Neural progenitor cell (in vitro differentiated cells): Measurements from ENCODE around the gene TDO2. TPM values are rescaled to one million over a fixed set of nuclear protein-coding genes. Genes with fewer than 3 reads are reported as not detected.

ENCODE experiments used
- DNase-seq: peaks from one replicate; pipeline ENCODE4 v3.0.0-alpha.2; 2016; ENCODE audit warnings: low spot score
- H2AFZ ChIP-seq: fragments of 200-600 bp; sonication (generic); replicated peaks from 2 replicates; pipeline ENCODE4 v1.6.1; 2016; ENCODE audit warnings: antibody characterized with exemption
- H3F3A ChIP-seq: fragments of 200-600 bp; sonication (generic); 2 replicates; pipeline ENCODE4 v1.6.1; 2016; ENCODE audit warnings: antibody characterized with exemption, low read depth
- H3K27ac ChIP-seq: fragments of 200-600 bp; sonication (generic); 2 replicates; pipeline ENCODE4 v1.5.1; 2016; ENCODE audit warnings: mild to moderate bottlenecking
- H3K27me3 ChIP-seq: fragments of 200-600 bp; sonication (generic); 2 replicates; pipeline ENCODE4 v1.6.1; 2016; ENCODE audit warnings: mild to moderate bottlenecking, moderate library complexity
- H3K36me3 ChIP-seq: fragments of 200-600 bp; sonication (generic); 2 replicates; pipeline ENCODE4 v1.5.1; 2016
- H3K4me1 ChIP-seq: fragments of 200-600 bp; sonication (generic); 2 replicates; pipeline ENCODE4 v1.6.1; 2016; ENCODE audit warnings: mixed run types
- H3K4me2 ChIP-seq: fragments of 200-600 bp; sonication (generic); 2 replicates; pipeline ENCODE4 v1.6.1; 2016
- H3K4me3 ChIP-seq: fragments of 200-600 bp; sonication (generic); 2 replicates; pipeline ENCODE4 v1.5.1; 2016
- H3K79me2 ChIP-seq: fragments of 200-600 bp; sonication (generic); 2 replicates; pipeline ENCODE4 v1.6.1; 2016; ENCODE audit warnings: low read depth
- H3K9ac ChIP-seq: fragments of 200-600 bp; sonication (generic); 2 replicates; pipeline ENCODE4 v1.6.1; 2016
- H3K9me3 ChIP-seq: fragments of 200-600 bp; sonication (generic); 2 replicates; pipeline ENCODE4 v1.5.1; 2016; ENCODE audit warnings: low read depth
- H4K20me1 ChIP-seq: fragments of 200-600 bp; sonication (generic); 2 replicates; pipeline ENCODE4 v1.6.1; 2016; ENCODE audit warnings: low read depth
- H3K27ac Mint-ChIP-seq: 3 replicates; pipeline ENCODE4 v1.8.0; 2021; ENCODE audit warnings: mixed read lengths
- H3K27me3 Mint-ChIP-seq: 2 replicates; pipeline ENCODE4 v1.8.0; 2022; ENCODE audit warnings: low read depth, mild to moderate bottlenecking, inconsistent platforms, moderate library complexity, mixed read lengths; ENCODE audit not compliant: insufficient read depth
- H3K36me3 Mint-ChIP-seq: 3 replicates; pipeline ENCODE4 v1.8.0; 2021; ENCODE audit warnings: mixed read lengths
- H3K4me1 Mint-ChIP-seq: 3 replicates; pipeline ENCODE4 v1.8.0; 2021; ENCODE audit warnings: mixed read lengths
- H3K4me3 Mint-ChIP-seq: 3 replicates; pipeline ENCODE4 v1.8.0; 2021; ENCODE audit warnings: mild to moderate bottlenecking, moderate library complexity, mixed read lengths
- H3K9me3 Mint-ChIP-seq: 3 replicates; pipeline ENCODE4 v1.8.0; 2020; ENCODE audit warnings: mixed read lengths
- CTCF ChIP-seq: fragments of 200-600 bp; sonication (generic); IDR thresholded peaks from 2 replicates; pipeline ENCODE4 v1.5.1; 2017; ENCODE audit warnings: antibody characterized with exemption, mild to moderate bottlenecking
- EZH2 ChIP-seq: fragments of 200-600 bp; sonication (generic); IDR thresholded peaks from 2 replicates; pipeline ENCODE4 v1.6.1; 2017; ENCODE audit warnings: antibody characterized with exemption, mild to moderate bottlenecking, moderate library complexity
- EZH2phosphoT487 ChIP-seq: fragments of 200-600 bp; sonication (generic); IDR thresholded peaks from 2 replicates; pipeline ENCODE4 v1.6.1; 2017; ENCODE audit warnings: antibody characterized with exemption
- total RNA-seq: library from RNA; depleted of rRNA; stranded (reverse); fragments of >200 nt; gene quantifications from 2 replicates; pipeline ENCODE4 v1.2.3, GENCODE V29; 2015; ENCODE audit warnings: low replicate concordance

The TDO2 gene
- total RNA-seq, 1 donor from 2014 or later, result not detected

DNA sequence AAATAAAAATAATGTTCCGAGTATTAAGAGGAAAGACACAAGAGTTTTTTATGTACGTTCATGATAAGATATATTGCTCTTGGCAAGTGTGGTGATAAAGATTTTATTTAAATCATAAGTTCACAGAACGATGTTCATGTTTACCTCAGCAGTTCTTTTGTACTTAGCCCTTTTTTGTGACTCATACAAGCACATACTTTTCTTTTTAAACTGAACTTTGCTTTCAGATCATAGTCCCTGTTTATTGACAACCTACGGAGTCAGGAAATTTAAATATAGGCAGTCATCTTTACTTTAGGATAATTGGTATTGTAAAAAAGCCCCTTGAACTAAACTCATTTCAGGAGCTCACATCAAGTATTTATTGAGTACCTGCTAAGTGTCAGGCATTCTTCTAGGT is 51.4 kb downstream of the TDO2 start:
- peaks cover 10% of the 10 kb centered on the region for H3K4me1 Mint-ChIP-seq
- H3K4me3 Mint-ChIP-seq, result no peak overlapping the region
- H3K27me3 ChIP-seq, result no peaks in the 10 kb centered on the region
- H3K27me3 Mint-ChIP-seq, result peaks cover 4% of the 10 kb centered on the region
- peaks cover 6% of the 10 kb centered on the region for H3K9me3 Mint-ChIP-seq
- H3F3A ChIP-seq, result no peaks in the 10 kb centered on the region
- H3K27ac Mint-ChIP-seq, result no peak overlapping the region
- no peak overlapping the region for H3K4me3 ChIP-seq
- no peak overlapping the region for H3K27ac ChIP-seq
- H3K4me2 ChIP-seq, result no peak overlapping the region
- DNase-seq, result no peak
- H3K79me2 ChIP-seq, result no peaks in the 10 kb centered on the region
- no peaks in the 10 kb centered on the region for H3K9me3 ChIP-seq
- no peaks in the 10 kb centered on the region for H4K20me1 ChIP-seq
- H3K36me3 Mint-ChIP-seq, result no peaks in the 10 kb centered on the region
- H3K36me3 ChIP-seq, result no peaks in the 10 kb centered on the region
- no peaks in the 10 kb centered on the region for H3K4me1 ChIP-seq
- no peak for TF ChIP-seq EZH2
- TF ChIP-seq EZH2phosphoT487, result no peak
- TF ChIP-seq CTCF, result no peak
- no peak overlapping the region for H3K9ac ChIP-seq
- H2AFZ ChIP-seq, result no peak overlapping the region

GRCh38 chr4:155956461-155956860 is 53.0 kb downstream of the TDO2 start:
- Mint-ChIP-seq H3K4me3 (no peak overlapping the region), H3K27ac (no peak overlapping the region), H3K9me3 (peaks cover 6% of the 10 kb centered on the region), H3K4me1 (peaks cover 12% of the 10 kb centered on the region), H3K36me3 (no peaks in the 10 kb centered on the region), H3K27me3 (peaks cover 4% of the 10 kb centered on the region)
- no peak for TF ChIP-seq CTCF
- H3K36me3 ChIP-seq, result no peaks in the 10 kb centered on the region
- peaks cover 4% of the 10 kb centered on the region for H3K4me1 ChIP-seq
- H3K79me2 ChIP-seq, result no peaks in the 10 kb centered on the region
- no peak overlapping the region for H3K4me2 ChIP-seq
- H3K4me3 ChIP-seq, result no peak overlapping the region
- no peak overlapping the region for H3K27ac ChIP-seq
- H3F3A ChIP-seq, result no peaks in the 10 kb centered on the region
- H3K27me3 ChIP-seq, result no peaks in the 10 kb centered on the region
- H2AFZ ChIP-seq, result no peak overlapping the region
- no peak overlapping the region for H3K9ac ChIP-seq
- no peak for DNase-seq
- no peaks in the 10 kb centered on the region for H3K9me3 ChIP-seq
- H4K20me1 ChIP-seq, result no peaks in the 10 kb centered on the region

- H4K20me1 ChIP-seq, result no peaks in the 10 kb centered on the region
- no peak overlapping the region for H3K9ac ChIP-seq
- H3K79me2 ChIP-seq, result no peaks in the 10 kb centered on the region
- H3K27ac ChIP-seq, result no peak overlapping the region
- Mint-ChIP-seq H3K27me3 (peaks cover 4% of the 10 kb centered on the region), H3K27ac (no peak overlapping the region), H3K4me1 (peaks cover 8% of the 10 kb centered on the region), H3K36me3 (no peaks in the 10 kb centered on the region), H3K4me3 (no peak overlapping the region), H3K9me3 (peaks cover 4% of the 10 kb centered on the region)
- no peaks in the 10 kb centered on the region for H3K9me3 ChIP-seq
- DNase-seq, result no peak
- H3K27me3 ChIP-seq, result no peaks in the 10 kb centered on the region
- H3K4me3 ChIP-seq, result no peak overlapping the region
- TF ChIP-seq EZH2 (no peak), EZH2phosphoT487 (no peak), CTCF (no peak)
- H3K4me2 ChIP-seq, result no peak overlapping the region
- H3K4me1 ChIP-seq, result peaks cover 4% of the 10 kb centered on the region
- H3F3A ChIP-seq, result no peaks in the 10 kb centered on the region
- no peak overlapping the region for H2AFZ ChIP-seq
- H3K36me3 ChIP-seq, result no peaks in the 10 kb centered on the region
These were observed 55.9 kb downstream of the TDO2 start for GRCh38 chr4:155959417-155959816.

DNA sequence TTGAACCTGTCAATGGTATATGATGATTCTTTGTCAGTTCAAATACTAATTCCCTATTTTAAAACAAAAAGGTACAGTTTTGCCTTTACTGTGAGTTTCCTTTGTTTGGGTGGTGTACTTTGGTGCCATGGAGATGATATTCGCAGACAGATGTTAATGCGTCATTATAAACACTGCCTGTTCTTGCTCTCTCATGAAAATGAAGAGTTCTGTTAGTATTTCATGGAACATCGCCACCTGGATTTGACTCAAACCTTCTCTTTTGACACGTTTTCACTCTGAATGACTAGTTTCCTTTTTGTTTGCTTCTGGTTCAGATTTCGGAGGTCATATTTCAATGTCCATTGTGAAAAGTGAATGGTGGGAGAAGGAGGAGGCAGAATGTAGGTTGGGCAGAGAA is 57.0 kb downstream of the TDO2 start:
- Histone ChIP-seq H3K4me2 (no peak overlapping the region), H3K4me1 (peaks cover 4% of the 10 kb centered on the region), H3K36me3 (no peaks in the 10 kb centered on the region), H4K20me1 (no peaks in the 10 kb centered on the region), H3F3A (no peaks in the 10 kb centered on the region), H2AFZ (no peak overlapping the region), H3K27ac (no peak overlapping the region), H3K9me3 (no peaks in the 10 kb centered on the region), H3K9ac (no peak overlapping the region), H3K4me3 (no peak overlapping the region), H3K27me3 (no peaks in the 10 kb centered on the region), H3K79me2 (no peaks in the 10 kb centered on the region)
- Mint-ChIP-seq H3K27me3 (peaks cover 4% of the 10 kb centered on the region), H3K27ac (no peak overlapping the region), H3K36me3 (no peaks in the 10 kb centered on the region), H3K4me3 (no peak overlapping the region), H3K4me1 (peaks cover 8% of the 10 kb centered on the region), H3K9me3 (peaks cover 4% of the 10 kb centered on the region)
- no peak for TF ChIP-seq EZH2
- TF ChIP-seq EZH2phosphoT487, result no peak
- no peak for TF ChIP-seq CTCF
- DNase-seq, result no peak
